K562 (cell line): ENCODE measurements around the gene UBXN11.

Experiments
- ASH1L ChIP-seq: fragments of 450-650 bp; IDR thresholded peaks from 2 replicates; pipeline ENCODE4 v1.6.1; 2018; ENCODE audit warnings: borderline replicate concordance, mild to moderate bottlenecking, low read depth; ENCODE audit not compliant: partially characterized antibody
- CTCF ChIP-seq, 3 experiments: IDR thresholded peaks in 2 of 3; conservative IDR thresholded peaks in 1 of 3; 2 replicates each; pipeline ENCODE4 v1.5.1; 2011 to 2012; ENCODE audit warnings: low read length in 3 of 3, mild to moderate bottlenecking in 3 of 3, control low read depth in 2 of 3, improper control_type of control experiment in 1 of 3, inconsistent platforms in 1 of 3, low read depth in 1 of 3, mixed read lengths in 1 of 3, moderate library complexity in 1 of 3; ENCODE audit not compliant: insufficient read depth in 2 of 3
- EGR1 ChIP-seq: fragments of 450-650 bp; conservative IDR thresholded peaks from 2 replicates; pipeline ENCODE4 v1.6.1; 2017; ENCODE audit warnings: mild to moderate bottlenecking
- ESRRA ChIP-seq: fragments of 450-650 bp; IDR thresholded peaks from 2 replicates; pipeline ENCODE4 v1.6.1; 2014; ENCODE audit warnings: low read depth, mild to moderate bottlenecking, moderate library complexity, borderline replicate concordance
- FOS ChIP-seq: IDR thresholded peaks from 3 replicates; pipeline ENCODE4 v1.6.1; 2011; ENCODE audit not compliant: insufficient read length; ENCODE audit errors: extremely low read depth
- FOXP1 ChIP-seq: sonication (generic); formaldehyde crosslinking; IDR thresholded peaks from 2 replicates; pipeline ENCODE4 v1.8.0; 2022; ENCODE audit warnings: mild to moderate bottlenecking, missing genetic modification reagents
- HCFC1 ChIP-seq: IDR thresholded peaks from 2 replicates; pipeline ENCODE4 v1.6.1; 2012; ENCODE audit warnings: low read depth, low read length, improper control_type of control experiment
- HLTF ChIP-seq: fragments of 450-650 bp; IDR thresholded peaks from 2 replicates; pipeline ENCODE4 v1.6.1; 2016
- MAFG ChIP-seq: fragments of 450-650 bp; conservative IDR thresholded peaks from 2 replicates; pipeline ENCODE4 v1.6.1; 2016; ENCODE audit warnings: missing genetic modification characterization, missing compliant biosample characterization
- NFE2L1 ChIP-seq: fragments of 450-650 bp; IDR thresholded peaks from 2 replicates; pipeline ENCODE4 v1.6.1; 2016; ENCODE audit warnings: missing genetic modification characterization, low read depth, mild to moderate bottlenecking, missing compliant biosample characterization, moderate library complexity, borderline replicate concordance
- PTRF ChIP-seq: fragments of 450-650 bp; IDR thresholded peaks from 2 replicates; pipeline ENCODE4 v1.6.1; 2016; ENCODE audit warnings: mild to moderate bottlenecking, missing genetic modification characterization, missing compliant biosample characterization
- STAT6 ChIP-seq: sonication (generic); formaldehyde crosslinking; IDR thresholded peaks from 2 replicates; pipeline ENCODE4 v1.8.1; 2023; ENCODE audit warnings: mild to moderate bottlenecking, missing genetic modification reagents
- THAP7 ChIP-seq: fragments of 250-450 bp; sonication (Bioruptor Pico); IDR thresholded peaks from 2 replicates; pipeline ENCODE4 v1.5.0; 2021
- ZBTB33 ChIP-seq: sonication (generic); formaldehyde crosslinking; IDR thresholded peaks from 2 replicates; pipeline ENCODE4 v1.8.1; 2023; ENCODE audit warnings: mild to moderate bottlenecking, missing genetic modification reagents

- no peak for TF ChIP-seq MAFG (tag)
- TF ChIP-seq THAP7 (CRISPR knock-in tag) = no peak
- 0 out of 2 replicates have a peak, but pooled peaks have one; percentile 31 for TF ChIP-seq STAT6 (CRISPR knock-in tag)
- no peak for TF ChIP-seq FOXP1 (CRISPR knock-in tag)
- TF ChIP-seq CTCF (IDR thresholded peaks at IDR 0.05 in 2 of 3, conservative IDR thresholded peaks at IDR 0.05 in 1 of 3; ENCODE audit: insufficient read depth in 2 of 3, low read depth in 1 of 3, low read length in 3 of 3) = peak; percentile 88 to 94 (median 94)
- TF ChIP-seq PTRF (tag) = no peak
- no peak for TF ChIP-seq ASH1L
- no peak for TF ChIP-seq ESRRA
- TF ChIP-seq FOS = no peak
- no peak for TF ChIP-seq NFE2L1 (tag)
- TF ChIP-seq HCFC1 = 0 out of 2 replicates have a peak, but pooled peaks have one; percentile 24
- peak; percentile 51; the same call in 1 of the 2 replicates for TF ChIP-seq ZBTB33 (CRISPR knock-in tag)
- TF ChIP-seq EGR1 = peak; percentile 95
- TF ChIP-seq HLTF = no peak
These were observed 30.6 kb downstream of the UBXN11 start for GRCh38 chr1:26275580-26276431.
